Measurements from ENCODE around the gene IGSF3. TPM values are rescaled to one million over a fixed set of nuclear protein-coding genes. Genes with fewer than 3 reads are reported as not detected.
A peak's percentile ranks its signal among the peaks of the same experiment; 100 is the strongest.

The IGSF3 gene
- polyA plus RNA-seq (2012; ENCODE audit: missing spikeins): 5.0 TPM

DNA sequence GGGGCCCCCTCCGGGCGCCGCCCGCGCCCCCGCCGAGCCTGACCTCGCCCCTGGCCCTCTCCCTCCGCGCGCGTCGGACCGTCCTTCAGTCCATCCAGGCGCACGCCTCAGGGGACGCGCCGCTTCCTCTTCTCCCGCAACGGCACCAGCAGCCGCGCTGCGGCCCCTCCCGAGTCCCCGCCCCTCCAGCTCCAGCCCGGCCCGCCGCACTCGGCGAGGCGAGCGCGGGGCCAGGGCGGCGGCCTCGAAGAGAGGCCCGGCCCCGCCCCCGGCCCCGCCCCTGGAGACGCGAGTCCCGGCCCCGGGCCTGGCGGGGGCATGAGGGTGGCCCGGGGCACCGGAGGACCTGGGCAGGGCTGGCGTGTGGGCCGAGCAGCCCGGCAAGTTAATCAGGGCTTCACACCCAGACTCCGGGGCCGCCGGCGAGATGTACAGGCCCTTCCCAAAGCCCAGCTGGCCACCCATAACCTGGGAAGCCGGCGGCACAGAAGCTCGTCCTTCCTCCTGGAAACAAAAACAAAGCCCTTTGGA lies at the start of gene IGSF3:
Gene IGSF3, minus strand, starts transcription at position 159 of the 531 bp plus-strand sequence. CDS start 1,407 bp downstream, outside the sequence.
- FAIRE-seq: no peak
- peak; percentile 64 for DNase-seq (ENCODE audit: insufficient read length)
- no peak for TF ChIP-seq POLR2A (IDR thresholded peaks at IDR 0.05; ENCODE audit: low read depth, low read length)
- no peak for TF ChIP-seq TAF1 (IDR thresholded peaks at IDR 0.05; ENCODE audit: borderline replicate concordance, low read depth, low read length)
- TF ChIP-seq POLR2AphosphoS5 (IDR thresholded peaks at IDR 0.05; ENCODE audit: low read depth, low read length): no peak

DNA sequence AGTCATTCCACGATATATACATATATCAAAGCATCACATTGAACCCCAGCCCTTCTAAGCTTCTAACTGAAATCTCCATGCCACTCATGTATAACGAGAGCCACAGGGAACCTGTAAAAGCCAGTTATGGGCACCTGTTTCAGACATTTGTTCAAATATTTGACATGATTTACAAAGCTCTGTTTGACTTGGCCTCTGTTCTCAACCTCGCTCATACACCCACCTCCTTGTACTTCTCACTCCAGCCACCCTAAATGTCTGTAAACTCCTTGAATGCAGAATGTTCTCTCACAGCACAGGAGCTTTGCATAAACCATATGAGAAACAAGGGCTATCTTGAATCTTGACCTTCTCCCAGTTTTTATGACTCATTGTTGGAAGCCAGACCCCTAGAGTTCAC lies 49.8 kb upstream of the IGSF3 start:
- TF ChIP-seq POLR2A (IDR thresholded peaks at IDR 0.05; ENCODE audit: low read depth, low read length) (no peak), TAF1 (IDR thresholded peaks at IDR 0.05; ENCODE audit: borderline replicate concordance, low read depth, low read length) (no peak), POLR2AphosphoS5 (IDR thresholded peaks at IDR 0.05; ENCODE audit: low read depth, low read length) (no peak)
- no peak for DNase-seq (ENCODE audit: insufficient read length)
- no peak for FAIRE-seq

DNA sequence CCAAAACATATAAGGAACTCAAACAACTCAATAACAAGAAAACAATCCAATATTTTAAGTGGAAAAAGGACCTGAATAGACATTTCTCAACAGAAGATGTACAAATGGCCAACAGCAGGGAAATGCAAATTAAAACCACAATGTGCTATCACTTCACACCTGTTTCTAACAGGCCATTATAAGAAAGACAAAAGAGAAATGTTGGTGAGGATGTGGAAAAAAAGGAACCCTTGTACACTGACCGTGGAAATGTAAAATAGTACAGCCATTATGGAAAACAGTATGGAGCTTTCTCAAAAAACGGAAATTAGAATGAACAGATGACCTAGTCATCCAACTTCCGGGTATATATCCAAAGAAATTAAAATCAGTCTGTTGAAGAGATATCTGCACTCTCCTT lies 48.9 kb upstream of the IGSF3 start:
- TF ChIP-seq TAF1 (IDR thresholded peaks at IDR 0.05; ENCODE audit: borderline replicate concordance, low read depth, low read length) (no peak), POLR2A (IDR thresholded peaks at IDR 0.05; ENCODE audit: low read depth, low read length) (no peak), POLR2AphosphoS5 (IDR thresholded peaks at IDR 0.05; ENCODE audit: low read depth, low read length) (no peak)
- FAIRE-seq (no peak), DNase-seq (ENCODE audit: insufficient read length) (no peak)

DNA sequence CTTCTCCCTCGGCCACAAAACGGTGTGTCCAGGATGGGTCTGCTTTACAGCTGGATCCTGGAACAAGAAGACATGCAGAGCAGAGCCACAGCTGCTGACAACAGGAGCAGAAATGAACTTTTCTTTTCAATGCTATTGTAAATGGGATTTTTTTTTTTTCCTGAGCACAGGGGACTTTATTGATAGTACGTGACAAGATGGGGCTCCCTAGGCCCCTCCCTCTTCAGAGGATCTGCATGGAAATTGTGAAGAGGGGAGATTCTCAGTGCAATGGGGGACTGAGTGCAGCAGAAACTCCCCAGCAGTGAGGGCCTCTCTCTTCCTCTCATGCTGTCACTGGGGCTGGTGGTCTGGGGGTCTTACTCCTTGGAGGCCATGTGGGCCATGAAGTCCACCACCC lies 45.9 kb upstream of the IGSF3 start:
- no peak for DNase-seq (ENCODE audit: insufficient read length)
- no peak for FAIRE-seq
- no peak for TF ChIP-seq POLR2AphosphoS5 (IDR thresholded peaks at IDR 0.05; ENCODE audit: low read depth, low read length)
- no peak for TF ChIP-seq TAF1 (IDR thresholded peaks at IDR 0.05; ENCODE audit: borderline replicate concordance, low read depth, low read length)
- no peak for TF ChIP-seq POLR2A (IDR thresholded peaks at IDR 0.05; ENCODE audit: low read depth, low read length)

DNA sequence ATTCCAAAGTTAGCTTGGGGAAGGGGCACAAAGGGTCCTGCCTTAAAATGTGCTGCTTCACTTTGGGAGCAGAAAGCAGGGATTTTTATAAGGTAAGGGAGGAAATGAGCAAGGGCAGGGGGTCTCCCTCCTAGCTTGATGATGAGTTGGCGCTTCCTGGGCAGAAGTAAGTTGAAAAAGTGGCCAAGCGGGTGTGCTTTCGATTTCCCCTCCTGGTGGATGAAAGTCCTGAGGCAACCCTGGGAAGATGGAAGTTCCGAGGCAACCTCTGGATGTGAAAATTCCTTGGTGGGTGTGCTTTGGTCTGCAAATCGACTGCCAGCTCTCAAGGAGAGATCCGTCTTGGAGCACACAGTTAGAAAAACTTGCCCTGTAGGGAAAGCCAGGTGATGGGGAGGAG lies 45.0 kb upstream of the IGSF3 start:
- TF ChIP-seq TAF1 (IDR thresholded peaks at IDR 0.05; ENCODE audit: borderline replicate concordance, low read depth, low read length) (no peak), POLR2AphosphoS5 (IDR thresholded peaks at IDR 0.05; ENCODE audit: low read depth, low read length) (no peak), POLR2A (IDR thresholded peaks at IDR 0.05; ENCODE audit: low read depth, low read length) (no peak)
- FAIRE-seq (no peak), DNase-seq (ENCODE audit: insufficient read length) (no peak)

DNA sequence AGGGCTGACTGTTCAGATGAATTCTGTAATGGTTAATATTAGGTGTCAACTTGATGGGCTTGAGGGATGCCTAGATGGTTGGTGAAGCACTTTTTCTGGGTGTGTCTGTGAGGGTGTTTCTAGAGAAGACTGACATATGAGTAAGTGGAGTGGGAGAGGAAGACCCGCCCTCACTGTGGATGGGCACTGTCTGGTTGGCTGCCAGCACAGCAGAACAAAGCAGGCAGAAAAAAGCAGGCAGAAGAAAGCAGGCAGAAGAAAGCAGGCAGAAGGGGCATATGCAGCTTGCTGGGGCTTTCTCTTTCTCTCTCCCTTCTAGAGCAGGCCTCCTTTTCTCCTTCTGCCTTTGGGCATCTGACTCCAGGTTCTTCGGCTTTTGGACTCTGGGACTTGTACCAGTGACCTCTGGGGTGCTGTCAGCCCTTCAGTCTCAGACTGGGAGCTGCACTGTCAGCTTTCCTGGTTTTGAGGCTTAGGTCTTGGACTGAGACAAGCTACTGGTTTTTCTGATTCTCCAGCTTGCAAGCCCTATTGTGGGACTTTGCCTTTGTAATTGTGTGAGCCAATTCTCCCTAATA lies 43.8 kb upstream of the IGSF3 start:
- no peak for DNase-seq (ENCODE audit: insufficient read length)
- TF ChIP-seq TAF1 (IDR thresholded peaks at IDR 0.05; ENCODE audit: borderline replicate concordance, low read depth, low read length) (no peak), POLR2A (IDR thresholded peaks at IDR 0.05; ENCODE audit: low read depth, low read length) (no peak), POLR2AphosphoS5 (IDR thresholded peaks at IDR 0.05; ENCODE audit: low read depth, low read length) (no peak)
- no peak for FAIRE-seq

DNA sequence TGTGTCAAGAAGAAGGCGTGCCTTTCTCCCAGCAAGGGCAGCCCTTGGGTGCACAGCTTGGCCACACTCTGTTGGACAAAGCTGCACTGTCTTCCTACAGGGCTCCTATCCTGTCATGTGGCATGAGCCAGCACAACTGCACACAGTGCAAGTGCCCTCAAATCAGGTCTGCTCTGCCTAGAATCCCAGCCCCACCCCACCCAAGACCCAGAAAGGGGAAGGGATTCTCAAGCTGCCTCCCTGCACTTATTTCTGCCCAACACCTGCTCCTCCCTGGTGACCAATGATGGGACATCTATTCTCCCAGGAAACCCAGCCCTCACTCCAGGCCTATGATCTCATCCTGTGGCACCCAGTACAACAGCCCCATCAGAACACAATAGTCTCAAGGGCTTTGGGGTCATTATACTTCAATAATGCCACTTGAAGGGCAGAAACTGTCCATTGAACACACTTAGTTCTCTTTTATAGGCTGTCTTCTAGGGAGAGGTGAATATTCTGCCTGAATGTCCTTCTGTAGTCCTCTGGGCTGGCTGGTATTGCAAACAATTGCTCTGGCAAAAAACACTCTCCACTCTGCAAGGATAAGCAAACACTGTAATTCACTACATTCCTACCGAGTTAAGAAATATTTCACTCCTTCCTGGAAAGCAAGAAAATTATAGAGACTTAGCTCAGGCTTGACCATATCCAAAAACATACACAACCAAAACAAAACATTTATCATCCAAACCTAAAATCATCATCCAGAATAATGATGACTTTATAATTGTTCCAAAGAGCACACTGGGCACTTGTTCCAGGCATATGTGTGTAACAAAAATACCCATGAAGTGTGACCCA lies 43.1 kb upstream of the IGSF3 start:
- TF ChIP-seq POLR2AphosphoS5 (IDR thresholded peaks at IDR 0.05; ENCODE audit: low read depth, low read length) (no peak), TAF1 (IDR thresholded peaks at IDR 0.05; ENCODE audit: borderline replicate concordance, low read depth, low read length) (no peak), POLR2A (IDR thresholded peaks at IDR 0.05; ENCODE audit: low read depth, low read length) (no peak)
- DNase-seq (ENCODE audit: insufficient read length): no peak
- no peak for FAIRE-seq

DNA sequence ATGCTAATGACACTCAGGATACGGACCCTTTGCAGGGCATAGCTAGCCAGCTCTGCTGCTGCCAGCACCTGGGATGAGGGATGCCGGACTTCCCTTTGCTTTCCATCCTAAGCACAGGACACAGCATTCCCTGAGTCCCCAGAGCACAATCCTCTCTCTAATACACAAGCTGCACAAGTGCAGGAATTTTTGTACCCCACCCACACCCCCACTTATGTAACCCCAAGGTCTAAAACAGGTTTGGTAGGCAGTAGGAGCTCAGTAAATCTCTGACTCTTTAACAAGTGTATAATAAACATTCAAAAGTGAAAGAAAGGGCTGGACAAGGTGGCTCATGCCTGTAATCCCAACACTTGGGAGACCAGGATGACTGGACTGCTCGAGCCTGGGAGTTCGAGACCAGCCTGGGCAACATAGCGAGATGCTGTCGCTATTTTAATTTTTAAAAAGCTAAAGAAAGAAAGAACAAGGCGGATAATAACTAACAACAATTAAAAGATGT lies 42.2 kb upstream of the IGSF3 start:
- no peak for TF ChIP-seq POLR2AphosphoS5 (IDR thresholded peaks at IDR 0.05; ENCODE audit: low read depth, low read length)
- no peak for FAIRE-seq

DNA sequence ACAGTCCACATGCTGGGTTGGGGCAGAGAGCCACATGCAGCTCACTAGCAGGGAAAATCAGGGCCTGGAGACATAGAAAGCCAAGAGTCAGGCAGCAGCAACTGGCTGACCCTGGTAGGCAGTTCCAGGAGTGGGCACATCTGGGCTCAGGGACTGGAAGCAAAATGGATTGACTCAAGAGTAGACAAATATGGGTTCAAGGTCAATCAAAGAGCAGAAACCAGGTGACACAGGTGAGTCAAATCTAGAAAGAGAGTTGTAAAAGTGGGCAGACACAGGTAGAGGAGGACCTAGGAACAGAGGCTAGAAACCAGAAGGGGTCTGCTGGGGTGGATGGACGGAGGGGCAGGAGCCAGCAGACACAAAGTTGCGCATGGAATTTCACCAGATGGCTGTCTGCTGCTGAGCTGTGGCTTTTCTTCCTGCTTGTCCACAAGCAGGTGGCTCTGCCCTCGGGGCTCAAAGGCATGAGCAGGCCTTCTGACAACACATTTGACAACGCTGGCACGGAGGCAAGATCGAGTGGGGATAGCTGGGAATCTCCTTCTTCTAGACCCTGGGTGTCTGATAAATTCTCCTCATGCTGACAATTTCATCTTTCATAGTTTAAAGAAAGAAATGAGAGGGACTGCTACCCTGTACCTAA lies 40.8 kb upstream of the IGSF3 start:
- TF ChIP-seq TAF1 (IDR thresholded peaks at IDR 0.05; ENCODE audit: borderline replicate concordance, low read depth, low read length) (no peak), POLR2A (IDR thresholded peaks at IDR 0.05; ENCODE audit: low read depth, low read length) (no peak)
- no peak for FAIRE-seq
- no peak for DNase-seq (ENCODE audit: insufficient read length)

More for the DNA sequence above, 42.2 kb upstream of the IGSF3 start:
- no peak for DNase-seq (ENCODE audit: insufficient read length)

DNA sequence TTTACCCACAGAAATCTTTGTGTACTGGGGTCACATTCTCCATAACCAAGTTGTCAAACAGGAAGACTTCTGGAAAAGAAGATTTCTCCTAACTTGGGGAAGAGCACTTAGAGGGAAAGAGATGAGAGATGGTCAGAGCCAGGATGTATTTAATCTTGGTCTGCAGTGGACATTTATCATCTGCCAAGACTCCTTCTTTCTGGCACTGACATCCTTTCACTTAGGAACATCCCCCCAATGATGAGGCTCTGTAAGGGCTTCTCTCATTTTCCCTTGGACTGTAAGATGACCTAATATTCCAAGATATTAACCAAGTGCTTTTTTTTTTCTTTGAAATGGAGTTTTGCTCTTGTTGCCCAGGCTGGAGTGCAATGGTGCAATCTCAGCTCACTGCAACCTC lies 39.3 kb upstream of the IGSF3 start:
- TF ChIP-seq POLR2AphosphoS5 (IDR thresholded peaks at IDR 0.05; ENCODE audit: low read depth, low read length) (no peak), POLR2A (IDR thresholded peaks at IDR 0.05; ENCODE audit: low read depth, low read length) (no peak), TAF1 (IDR thresholded peaks at IDR 0.05; ENCODE audit: borderline replicate concordance, low read depth, low read length) (no peak)
- DNase-seq (ENCODE audit: insufficient read length) (no peak), FAIRE-seq (no peak)

DNA sequence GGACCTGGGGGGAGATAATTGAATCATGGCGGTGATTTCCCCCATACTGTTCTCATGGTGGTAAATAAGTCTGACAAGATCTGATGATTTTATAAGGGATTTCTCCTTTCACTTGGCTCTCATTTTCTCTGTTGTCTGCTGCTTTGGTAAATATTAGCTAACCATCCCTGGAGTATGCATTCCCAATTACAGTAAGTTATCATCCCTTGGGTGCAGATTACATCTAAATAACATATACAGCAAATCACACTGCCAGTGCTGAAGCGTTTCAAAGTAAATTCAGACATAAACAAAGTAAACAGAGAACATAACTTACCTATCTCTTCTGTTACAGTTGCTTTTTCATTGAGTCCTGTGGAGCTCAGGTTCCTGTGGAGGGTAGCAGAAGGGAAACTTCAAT lies 38.6 kb upstream of the IGSF3 start:
- TF ChIP-seq TAF1 (IDR thresholded peaks at IDR 0.05; ENCODE audit: borderline replicate concordance, low read depth, low read length) (no peak), POLR2A (IDR thresholded peaks at IDR 0.05; ENCODE audit: low read depth, low read length) (no peak), POLR2AphosphoS5 (IDR thresholded peaks at IDR 0.05; ENCODE audit: low read depth, low read length) (no peak)
- FAIRE-seq: no peak
- DNase-seq (ENCODE audit: insufficient read length): no peak
